Epithelial cell of esophagus (primary cell): ENCODE data around the gene ZBTB42.

Source experiments
- DNase-seq: peaks from one replicate; pipeline ENCODE4 v3.0.0; 2010; ENCODE audit warnings: low read depth
- H3K4me3 ChIP-seq: 2 replicates; pipeline ENCODE4 v1.5.1; 2011; ENCODE audit warnings: mild to moderate bottlenecking, low read length, control low read depth
- TF ChIP-seq, protein P1 (sequence below): IDR thresholded peaks from 2 replicates; pipeline ENCODE4 v1.5.1; 2011; ENCODE audit warnings: low read depth, mild to moderate bottlenecking, low read length, control low read depth, inconsistent platforms; ENCODE audit not compliant: insufficient read depth; ENCODE audit errors: missing control alignments

The ZBTB42 gene

GRCh38 chr14:104844306-104845032 is 43.6 kb downstream of the ZBTB42 start:
- no peak for DNase-seq
- no peak overlapping the region for H3K4me3 ChIP-seq
- TF ChIP-seq, protein P1, sequence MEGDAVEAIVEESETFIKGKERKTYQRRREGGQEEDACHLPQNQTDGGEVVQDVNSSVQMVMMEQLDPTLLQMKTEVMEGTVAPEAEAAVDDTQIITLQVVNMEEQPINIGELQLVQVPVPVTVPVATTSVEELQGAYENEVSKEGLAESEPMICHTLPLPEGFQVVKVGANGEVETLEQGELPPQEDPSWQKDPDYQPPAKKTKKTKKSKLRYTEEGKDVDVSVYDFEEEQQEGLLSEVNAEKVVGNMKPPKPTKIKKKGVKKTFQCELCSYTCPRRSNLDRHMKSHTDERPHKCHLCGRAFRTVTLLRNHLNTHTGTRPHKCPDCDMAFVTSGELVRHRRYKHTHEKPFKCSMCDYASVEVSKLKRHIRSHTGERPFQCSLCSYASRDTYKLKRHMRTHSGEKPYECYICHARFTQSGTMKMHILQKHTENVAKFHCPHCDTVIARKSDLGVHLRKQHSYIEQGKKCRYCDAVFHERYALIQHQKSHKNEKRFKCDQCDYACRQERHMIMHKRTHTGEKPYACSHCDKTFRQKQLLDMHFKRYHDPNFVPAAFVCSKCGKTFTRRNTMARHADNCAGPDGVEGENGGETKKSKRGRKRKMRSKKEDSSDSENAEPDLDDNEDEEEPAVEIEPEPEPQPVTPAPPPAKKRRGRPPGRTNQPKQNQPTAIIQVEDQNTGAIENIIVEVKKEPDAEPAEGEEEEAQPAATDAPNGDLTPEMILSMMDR, result no peak

DNA sequence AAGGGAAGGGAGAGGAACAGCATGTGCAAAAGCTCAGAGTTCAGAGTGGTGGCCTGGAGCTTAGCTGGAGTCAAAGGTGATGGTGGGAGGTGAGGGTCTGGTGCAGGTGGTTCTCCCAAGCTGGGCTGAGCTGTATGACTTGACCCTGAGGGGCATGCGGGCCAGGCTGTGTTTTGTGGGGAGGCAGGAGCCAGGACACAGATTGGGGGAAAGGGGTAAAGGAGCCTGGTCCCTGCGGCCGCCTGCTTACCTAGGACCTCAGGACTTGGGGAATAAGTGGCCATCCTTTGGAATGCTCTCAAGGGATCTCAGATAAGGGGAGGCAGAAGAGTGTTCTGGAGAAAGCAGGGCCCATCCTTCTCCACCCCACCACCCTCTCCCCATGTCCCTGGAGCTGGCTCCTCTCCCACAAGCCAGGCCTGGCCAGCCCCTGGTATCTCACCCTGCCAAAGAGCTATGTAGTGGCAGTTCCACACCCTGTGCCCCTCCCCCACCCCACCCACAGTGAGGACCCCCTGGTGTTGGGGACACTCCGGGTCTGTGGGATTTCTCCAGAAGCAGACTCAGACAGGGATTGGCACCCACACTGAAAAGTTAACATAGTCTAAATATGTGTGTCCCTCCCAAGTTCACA is 44.2 kb downstream of the ZBTB42 start:
- TF ChIP-seq, protein P1, result no peak
- DNase-seq, result no peak
- no peak overlapping the region for H3K4me3 ChIP-seq

DNA sequence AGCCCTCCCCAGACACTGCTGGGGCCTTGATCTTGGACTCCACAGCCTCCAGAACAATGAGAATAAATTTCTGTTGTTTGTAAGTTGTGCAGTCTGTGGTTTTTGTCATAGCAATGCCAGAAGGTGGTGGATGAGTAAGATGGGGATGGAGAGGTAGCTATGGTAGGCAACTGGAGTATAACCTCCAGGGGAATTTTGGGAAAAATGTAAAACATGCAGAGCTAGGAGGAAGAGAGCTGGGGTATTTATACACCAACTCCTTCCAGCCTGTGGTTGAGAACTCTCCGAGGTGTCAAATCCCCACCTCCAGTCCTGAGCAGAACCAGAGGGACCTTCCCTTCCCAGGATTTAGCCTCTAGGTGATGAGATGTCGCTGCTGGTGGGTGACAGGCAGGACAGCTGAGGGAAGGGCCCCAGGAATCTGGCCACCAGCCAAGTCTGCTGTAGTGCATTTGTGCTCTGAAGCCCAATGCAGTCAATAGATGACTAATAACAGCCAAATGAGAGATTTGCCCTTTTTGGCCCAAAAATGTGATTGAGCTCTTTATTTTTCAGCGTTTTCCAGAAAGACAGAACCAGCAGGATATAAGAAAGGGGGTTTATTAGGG is 45.0 kb downstream of the ZBTB42 start:
- H3K4me3 ChIP-seq, result no peak overlapping the region
- no peak for DNase-seq
- TF ChIP-seq, protein P1, result no peak

GRCh38 chr14:104852280-104852663 is 51.4 kb downstream of the ZBTB42 start:
- TF ChIP-seq, protein P1, result no peak
- DNase-seq, result no peak
- no peak overlapping the region for H3K4me3 ChIP-seq
